Measurements from ENCODE around the gene ENTPD1. TPM values are rescaled to one million over a fixed set of nuclear protein-coding genes. Genes with fewer than 3 reads are reported as not detected.

The ENTPD1 gene
- total and polyA plus RNA-seq, 10 of the 15 experiments (the other 5 are each of a cell fraction or from before 2014, with no cell fraction given): 110 to 413 (median 161) TPM

DNA sequence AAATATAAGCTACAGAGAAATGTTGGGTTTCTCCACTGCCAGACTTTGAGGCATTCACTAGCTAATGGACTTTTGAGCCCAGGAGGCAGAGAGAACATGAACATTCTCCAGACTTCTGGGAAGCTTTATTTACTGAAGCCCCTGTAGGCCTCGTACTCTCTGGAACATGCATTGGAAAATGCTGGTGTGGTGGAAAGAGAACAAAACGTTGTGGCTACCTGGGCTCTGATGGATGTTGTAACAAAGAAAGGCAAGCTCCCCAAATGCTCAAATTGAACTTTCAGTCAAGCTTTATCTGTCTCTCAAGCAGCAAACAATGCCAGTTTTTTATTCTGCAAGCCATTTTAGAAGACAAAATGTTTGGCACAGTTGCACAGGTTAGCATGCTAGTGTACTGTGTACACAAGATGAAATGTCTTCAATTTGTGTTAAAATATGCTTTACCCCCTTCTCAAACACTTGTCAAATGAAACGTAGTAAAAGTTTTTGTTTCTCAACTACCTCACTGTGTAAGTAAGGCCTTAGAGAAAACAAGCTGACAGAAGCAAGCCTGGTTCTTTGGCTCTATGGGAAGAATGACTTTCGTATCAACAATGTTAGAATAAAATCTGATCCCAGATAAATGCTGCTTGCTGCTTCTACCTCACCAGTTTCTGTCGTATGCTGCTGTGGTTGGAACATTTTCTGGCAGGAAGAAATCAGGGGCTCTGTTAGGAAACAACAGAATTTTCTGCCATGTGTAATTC, 80.8 kb downstream of the ENTPD1 start (continued):
- TF ChIP-seq, protein P1, sequence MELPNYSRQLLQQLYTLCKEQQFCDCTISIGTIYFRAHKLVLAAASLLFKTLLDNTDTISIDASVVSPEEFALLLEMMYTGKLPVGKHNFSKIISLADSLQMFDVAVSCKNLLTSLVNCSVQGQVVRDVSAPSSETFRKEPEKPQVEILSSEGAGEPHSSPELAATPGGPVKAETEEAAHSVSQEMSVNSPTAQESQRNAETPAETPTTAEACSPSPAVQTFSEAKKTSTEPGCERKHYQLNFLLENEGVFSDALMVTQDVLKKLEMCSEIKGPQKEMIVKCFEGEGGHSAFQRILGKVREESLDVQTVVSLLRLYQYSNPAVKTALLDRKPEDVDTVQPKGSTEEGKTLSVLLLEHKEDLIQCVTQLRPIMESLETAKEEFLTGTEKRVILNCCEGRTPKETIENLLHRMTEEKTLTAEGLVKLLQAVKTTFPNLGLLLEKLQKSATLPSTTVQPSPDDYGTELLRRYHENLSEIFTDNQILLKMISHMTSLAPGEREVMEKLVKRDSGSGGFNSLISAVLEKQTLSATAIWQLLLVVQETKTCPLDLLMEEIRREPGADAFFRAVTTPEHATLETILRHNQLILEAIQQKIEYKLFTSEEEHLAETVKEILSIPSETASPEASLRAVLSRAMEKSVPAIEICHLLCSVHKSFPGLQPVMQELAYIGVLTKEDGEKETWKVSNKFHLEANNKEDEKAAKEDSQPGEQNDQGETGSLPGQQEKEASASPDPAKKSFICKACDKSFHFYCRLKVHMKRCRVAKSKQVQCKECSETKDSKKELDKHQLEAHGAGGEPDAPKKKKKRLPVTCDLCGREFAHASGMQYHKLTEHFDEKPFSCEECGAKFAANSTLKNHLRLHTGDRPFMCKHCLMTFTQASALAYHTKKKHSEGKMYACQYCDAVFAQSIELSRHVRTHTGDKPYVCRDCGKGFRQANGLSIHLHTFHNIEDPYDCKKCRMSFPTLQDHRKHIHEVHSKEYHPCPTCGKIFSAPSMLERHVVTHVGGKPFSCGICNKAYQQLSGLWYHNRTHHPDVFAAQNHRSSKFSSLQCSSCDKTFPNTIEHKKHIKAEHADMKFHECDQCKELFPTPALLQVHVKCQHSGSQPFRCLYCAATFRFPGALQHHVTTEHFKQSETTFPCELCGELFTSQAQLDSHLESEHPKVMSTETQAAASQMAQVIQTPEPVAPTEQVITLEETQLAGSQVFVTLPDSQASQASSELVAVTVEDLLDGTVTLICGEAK (IDR thresholded peaks at IDR 0.05; ENCODE audit: borderline replicate concordance): peak; percentile 73; the same call in 1 of the 2 replicates
- TF ChIP-seq PAX5 (IDR thresholded peaks at IDR 0.05; ENCODE audit: borderline replicate concordance, low read depth, low read length) (no peak), TCF3 (IDR thresholded peaks at IDR 0.05; ENCODE audit: borderline replicate concordance, insufficient read depth, low read depth, low read length) (no peak), MTA2 (IDR thresholded peaks at IDR 0.05; ENCODE audit: low read depth) (no peak), CHD2 (IDR thresholded peaks at IDR 0.05; ENCODE audit: borderline replicate concordance, low read depth, low read length) (no peak)
- TF ChIP-seq, protein P2, sequence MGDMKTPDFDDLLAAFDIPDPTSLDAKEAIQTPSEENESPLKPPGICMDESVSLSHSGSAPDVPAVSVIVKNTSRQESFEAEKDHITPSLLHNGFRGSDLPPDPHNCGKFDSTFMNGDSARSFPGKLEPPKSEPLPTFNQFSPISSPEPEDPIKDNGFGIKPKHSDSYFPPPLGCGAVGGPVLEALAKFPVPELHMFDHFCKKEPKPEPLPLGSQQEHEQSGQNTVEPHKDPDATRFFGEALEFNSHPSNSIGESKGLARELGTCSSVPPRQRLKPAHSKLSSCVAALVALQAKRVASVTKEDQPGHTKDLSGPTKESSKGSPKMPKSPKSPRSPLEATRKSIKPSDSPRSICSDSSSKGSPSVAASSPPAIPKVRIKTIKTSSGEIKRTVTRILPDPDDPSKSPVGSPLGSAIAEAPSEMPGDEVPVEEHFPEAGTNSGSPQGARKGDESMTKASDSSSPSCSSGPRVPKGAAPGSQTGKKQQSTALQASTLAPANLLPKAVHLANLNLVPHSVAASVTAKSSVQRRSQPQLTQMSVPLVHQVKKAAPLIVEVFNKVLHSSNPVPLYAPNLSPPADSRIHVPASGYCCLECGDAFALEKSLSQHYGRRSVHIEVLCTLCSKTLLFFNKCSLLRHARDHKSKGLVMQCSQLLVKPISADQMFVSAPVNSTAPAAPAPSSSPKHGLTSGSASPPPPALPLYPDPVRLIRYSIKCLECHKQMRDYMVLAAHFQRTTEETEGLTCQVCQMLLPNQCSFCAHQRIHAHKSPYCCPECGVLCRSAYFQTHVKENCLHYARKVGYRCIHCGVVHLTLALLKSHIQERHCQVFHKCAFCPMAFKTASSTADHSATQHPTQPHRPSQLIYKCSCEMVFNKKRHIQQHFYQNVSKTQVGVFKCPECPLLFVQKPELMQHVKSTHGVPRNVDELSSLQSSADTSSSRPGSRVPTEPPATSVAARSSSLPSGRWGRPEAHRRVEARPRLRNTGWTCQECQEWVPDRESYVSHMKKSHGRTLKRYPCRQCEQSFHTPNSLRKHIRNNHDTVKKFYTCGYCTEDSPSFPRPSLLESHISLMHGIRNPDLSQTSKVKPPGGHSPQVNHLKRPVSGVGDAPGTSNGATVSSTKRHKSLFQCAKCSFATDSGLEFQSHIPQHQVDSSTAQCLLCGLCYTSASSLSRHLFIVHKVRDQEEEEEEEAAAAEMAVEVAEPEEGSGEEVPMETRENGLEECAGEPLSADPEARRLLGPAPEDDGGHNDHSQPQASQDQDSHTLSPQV (IDR thresholded peaks at IDR 0.05): 0 out of 2 replicates have a peak, but pooled peaks have one; percentile 9
